Memory B cell (primary cell): ENCODE measurements around the gene HIVEP3.

ENCODE experiments used
- ATAC-seq: fragments of 150-1000 bp; cut with Tn5 transposase; 2 replicates; pipeline ENCODE4 v1.10.0; 2021; ENCODE audit warnings: low read depth, mild to moderate bottlenecking, moderate library complexity
- DNase-seq, 2 donors: peaks; one replicate each; pipeline ENCODE4 v3.0.0; 2022; ENCODE audit warnings: low spot score in 2 of 2
- H3K27ac Mint-ChIP-seq: one replicate; pipeline ENCODE4 v1.8.0; 2022; ENCODE audit warnings: mild to moderate bottlenecking, moderate library complexity, mixed read lengths
- H3K27me3 Mint-ChIP-seq: one replicate; pipeline ENCODE4 v1.8.0; 2022; ENCODE audit warnings: mixed read lengths
- H3K36me3 Mint-ChIP-seq: one replicate; pipeline ENCODE4 v1.8.0; 2022; ENCODE audit warnings: mild to moderate bottlenecking, mixed read lengths
- H3K4me1 Mint-ChIP-seq: one replicate; pipeline ENCODE4 v1.8.0; 2022; ENCODE audit warnings: mixed read lengths
- H3K4me3 Mint-ChIP-seq: one replicate; pipeline ENCODE4 v1.8.0; 2022; ENCODE audit warnings: mild to moderate bottlenecking, moderate library complexity, mixed read lengths
- H3K9me3 Mint-ChIP-seq: one replicate; pipeline ENCODE4 v1.8.0; 2022; ENCODE audit warnings: mixed read lengths

The HIVEP3 gene

GRCh38 chr1:41807390-41807789 lies 111.3 kb downstream of the HIVEP3 start:
- DNase-seq: no peak
- H3K4me1 Mint-ChIP-seq: peaks cover 60% of the 10 kb centered on the region
- H3K36me3 Mint-ChIP-seq: no peaks in the 10 kb centered on the region
- no peak overlapping the region for H3K4me3 Mint-ChIP-seq
- no peaks in the 10 kb centered on the region for H3K27me3 Mint-ChIP-seq
- H3K27ac Mint-ChIP-seq: no peak overlapping the region
- ATAC-seq: no peak
- H3K9me3 Mint-ChIP-seq: no peaks in the 10 kb centered on the region

- DNase-seq: no peak
- Mint-ChIP-seq H3K27me3 (no peaks in the 10 kb centered on the region), H3K4me1 (peaks cover 56% of the 10 kb centered on the region), H3K36me3 (no peaks in the 10 kb centered on the region), H3K9me3 (no peaks in the 10 kb centered on the region), H3K4me3 (no peak overlapping the region), H3K27ac (no peak overlapping the region)
- no peak for ATAC-seq
These were observed 112.1 kb downstream of the HIVEP3 start for GRCh38 chr1:41806472-41807155.

GRCh38 chr1:41805771-41806471 lies 112.8 kb downstream of the HIVEP3 start:
- Mint-ChIP-seq H3K9me3 (no peaks in the 10 kb centered on the region), H3K27ac (no peak overlapping the region), H3K27me3 (no peaks in the 10 kb centered on the region), H3K4me3 (peak overlapping the region; percentile 1), H3K4me1 (peaks cover 54% of the 10 kb centered on the region), H3K36me3 (no peaks in the 10 kb centered on the region)
- no peak for ATAC-seq
- no peak for DNase-seq

- Mint-ChIP-seq H3K4me1 (peaks cover 59% of the 10 kb centered on the region), H3K36me3 (no peaks in the 10 kb centered on the region), H3K9me3 (no peaks in the 10 kb centered on the region), H3K27ac (peak overlapping the region; percentile 58), H3K27me3 (no peaks in the 10 kb centered on the region), H3K4me3 (peak overlapping the region; percentile 11)
- ATAC-seq (peak; percentile 22), DNase-seq (peak in 1 of 2 donors; percentile 17)
These were observed 114.5 kb downstream of the HIVEP3 start for GRCh38 chr1:41804176-41804575.

GRCh38 chr1:41803656-41804055 lies 115.1 kb downstream of the HIVEP3 start:
- no peak for DNase-seq
- Mint-ChIP-seq H3K4me1 (peaks cover 61% of the 10 kb centered on the region), H3K27me3 (no peaks in the 10 kb centered on the region), H3K36me3 (no peaks in the 10 kb centered on the region), H3K4me3 (no peak overlapping the region), H3K9me3 (no peaks in the 10 kb centered on the region), H3K27ac (peak overlapping the region; percentile 86)
- no peak for ATAC-seq

GRCh38 chr1:41802532-41803501 lies 115.9 kb downstream of the HIVEP3 start:
- Mint-ChIP-seq H3K27me3 (no peaks in the 10 kb centered on the region), H3K27ac (peak overlapping the region; percentile 86), H3K4me1 (peaks cover 61% of the 10 kb centered on the region), H3K36me3 (no peaks in the 10 kb centered on the region), H3K9me3 (no peaks in the 10 kb centered on the region), H3K4me3 (peak overlapping the region; percentile 69)
- DNase-seq: peak in 1 of 2 donors; percentile 28
- ATAC-seq: peak; percentile 74

- DNase-seq (peak in 1 of 2 donors; percentile 25), ATAC-seq (peak; percentile 74)
- no peak overlapping the region for H3K4me3 Mint-ChIP-seq
- H3K36me3 Mint-ChIP-seq: no peaks in the 10 kb centered on the region
- H3K27ac Mint-ChIP-seq: peak overlapping the region; percentile 6
- H3K4me1 Mint-ChIP-seq: peaks cover 43% of the 10 kb centered on the region
- H3K9me3 Mint-ChIP-seq: no peaks in the 10 kb centered on the region
- H3K27me3 Mint-ChIP-seq: no peaks in the 10 kb centered on the region
These were observed 118.4 kb downstream of the HIVEP3 start for GRCh38 chr1:41800311-41800829.

- no peak for DNase-seq
- H3K36me3 Mint-ChIP-seq: no peaks in the 10 kb centered on the region
- ATAC-seq: no peak
- peaks cover 42% of the 10 kb centered on the region for H3K4me1 Mint-ChIP-seq
- H3K27me3 Mint-ChIP-seq: no peaks in the 10 kb centered on the region
- peak overlapping the region; percentile 6 for H3K27ac Mint-ChIP-seq
- H3K4me3 Mint-ChIP-seq: no peak overlapping the region
- no peaks in the 10 kb centered on the region for H3K9me3 Mint-ChIP-seq
These were observed 119.0 kb downstream of the HIVEP3 start for GRCh38 chr1:41799723-41800122.

- ATAC-seq (no peak), DNase-seq (no peak)
- Mint-ChIP-seq H3K27ac (no peak overlapping the region), H3K4me3 (no peak overlapping the region), H3K27me3 (no peaks in the 10 kb centered on the region), H3K4me1 (peaks cover 40% of the 10 kb centered on the region), H3K36me3 (no peaks in the 10 kb centered on the region), H3K9me3 (no peaks in the 10 kb centered on the region)
These were observed 119.5 kb downstream of the HIVEP3 start for GRCh38 chr1:41799205-41799604.

- Mint-ChIP-seq H3K36me3 (no peaks in the 10 kb centered on the region), H3K27me3 (no peaks in the 10 kb centered on the region), H3K9me3 (no peaks in the 10 kb centered on the region), H3K4me3 (no peak overlapping the region), H3K27ac (no peak overlapping the region), H3K4me1 (peaks cover 35% of the 10 kb centered on the region)
- DNase-seq: no peak
- ATAC-seq: no peak
These were observed 123.4 kb downstream of the HIVEP3 start for GRCh38 chr1:41795205-41795762.

GRCh38 chr1:41794031-41794430 lies 124.7 kb downstream of the HIVEP3 start:
- Mint-ChIP-seq H3K36me3 (no peaks in the 10 kb centered on the region), H3K9me3 (no peaks in the 10 kb centered on the region), H3K27ac (no peak overlapping the region), H3K4me3 (no peak overlapping the region), H3K27me3 (no peaks in the 10 kb centered on the region), H3K4me1 (peaks cover 28% of the 10 kb centered on the region)
- ATAC-seq: no peak
- no peak for DNase-seq

GRCh38 chr1:41792485-41792770 lies 126.3 kb downstream of the HIVEP3 start:
- H3K9me3 Mint-ChIP-seq: no peaks in the 10 kb centered on the region
- ATAC-seq (no peak), DNase-seq (no peak)
- H3K4me3 Mint-ChIP-seq: no peak overlapping the region
- peaks cover 31% of the 10 kb centered on the region for H3K4me1 Mint-ChIP-seq
- no peak overlapping the region for H3K27ac Mint-ChIP-seq
- no peaks in the 10 kb centered on the region for H3K36me3 Mint-ChIP-seq
- no peaks in the 10 kb centered on the region for H3K27me3 Mint-ChIP-seq

- peaks cover 31% of the 10 kb centered on the region for H3K4me1 Mint-ChIP-seq
- peak overlapping the region; percentile 13 for H3K27ac Mint-ChIP-seq
- ATAC-seq: no peak
- H3K36me3 Mint-ChIP-seq: no peaks in the 10 kb centered on the region
- H3K9me3 Mint-ChIP-seq: no peaks in the 10 kb centered on the region
- DNase-seq: no peak
- H3K4me3 Mint-ChIP-seq: no peak overlapping the region
- no peaks in the 10 kb centered on the region for H3K27me3 Mint-ChIP-seq
These were observed 126.8 kb downstream of the HIVEP3 start for GRCh38 chr1:41791667-41792484.
